Common myeloid progenitor, CD34-positive (primary cell): ENCODE measurements around the gene ARHGAP22.

Source experiments
- CTCF ChIA-PET: fragments of 350-600 bp; sonication (Branson Sonifier 250); formaldehyde crosslinking; loops from one replicate; lab custom pipeline; 2021; ENCODE audit warnings: antibody characterized with exemption; lab: Charles Lee
- POLR2A ChIA-PET: fragments of 350-600 bp; sonication (Branson Sonifier 250); formaldehyde crosslinking; loops from one replicate; lab custom pipeline; 2021; ENCODE audit warnings: antibody characterized with exemption; lab: Charles Lee
- DNase-seq, 3 donors: peaks; one replicate each; pipeline versions ENCODE4 v3.0.0 to v3.0.0-alpha.2; 2013
- H3K27ac ChIP-seq, 2 experiments: 1 replicate in 1 of 2; 2 replicates in 1 of 2; pipeline ENCODE4 v1.7.0; 2013; ENCODE audit warnings: inconsistent platforms in 2 of 2, low read length in 2 of 2, mild to moderate bottlenecking in 2 of 2, low read depth in 1 of 2, moderate library complexity in 1 of 2; ENCODE audit not compliant: severe bottlenecking in 2 of 2, insufficient read depth in 1 of 2, poor library complexity in 1 of 2
- H3K27me3 ChIP-seq, 5 experiments: replicated peaks in 2 of 5; 1 replicate in 3 of 5; 2 replicates in 2 of 5; pipeline versions ENCODE4 v1.6.1 to v1.7.0; 2013; ENCODE audit warnings: low read length in 4 of 5, mild to moderate bottlenecking in 2 of 5, moderate library complexity in 2 of 5, inconsistent platforms in 1 of 5; ENCODE audit not compliant: insufficient read depth in 5 of 5, control insufficient read depth in 4 of 5
- H3K36me3 ChIP-seq, 4 experiments: 1 replicate in 2 of 4; 2 replicates in 2 of 4; pipeline versions ENCODE4 v1.6.1 to v1.7.0; 2013; ENCODE audit warnings: low read length in 3 of 4, control low read depth in 1 of 4, mild to moderate bottlenecking in 1 of 4; ENCODE audit not compliant: control insufficient read depth in 4 of 4, insufficient read depth in 4 of 4
- H3K4me1 ChIP-seq, 4 experiments: 1 replicate in 3 of 4; 2 replicates in 1 of 4; pipeline versions ENCODE4 v1.6.1 to v1.7.1; 2013; ENCODE audit warnings: low read length in 3 of 4, mild to moderate bottlenecking in 3 of 4, control low read depth in 1 of 4, inconsistent platforms in 1 of 4, moderate library complexity in 1 of 4; ENCODE audit not compliant: control insufficient read depth in 4 of 4, insufficient read depth in 4 of 4; ENCODE audit errors: control extremely low read depth in 1 of 4
- H3K4me3 ChIP-seq, 7 experiments: 1 replicate in 4 of 7; 2 replicates in 3 of 7; pipeline versions ENCODE4 v1.5.1 to v1.7.0; 2013; ENCODE audit warnings: mild to moderate bottlenecking in 7 of 7, low read length in 6 of 7, moderate library complexity in 6 of 7, inconsistent platforms in 2 of 7, low read depth in 2 of 7, control low read depth in 1 of 7; ENCODE audit not compliant: insufficient read depth in 4 of 7, control insufficient read depth in 1 of 7; ENCODE audit errors: extremely low read depth in 1 of 7
- H3K9me3 ChIP-seq, 5 experiments: 1 replicate in 4 of 5; 2 replicates in 1 of 5; pipeline versions ENCODE4 v1.6.1 to v1.7.1; 2013; ENCODE audit warnings: low read length in 4 of 5, mild to moderate bottlenecking in 2 of 5, inconsistent platforms in 1 of 5, low read depth in 1 of 5, moderate library complexity in 1 of 5; ENCODE audit not compliant: control insufficient read depth in 4 of 5, insufficient read depth in 2 of 5; ENCODE audit errors: control extremely low read depth in 1 of 5
- WGBS: methylation state at CpG from one replicate; pipeline ENCODE4 v1.1.5; 2013; ENCODE audit not compliant: insufficient coverage; 5-methylcytosine and 5-hydroxymethylcytosine counted together

ARHGAP22 gene

DNA sequence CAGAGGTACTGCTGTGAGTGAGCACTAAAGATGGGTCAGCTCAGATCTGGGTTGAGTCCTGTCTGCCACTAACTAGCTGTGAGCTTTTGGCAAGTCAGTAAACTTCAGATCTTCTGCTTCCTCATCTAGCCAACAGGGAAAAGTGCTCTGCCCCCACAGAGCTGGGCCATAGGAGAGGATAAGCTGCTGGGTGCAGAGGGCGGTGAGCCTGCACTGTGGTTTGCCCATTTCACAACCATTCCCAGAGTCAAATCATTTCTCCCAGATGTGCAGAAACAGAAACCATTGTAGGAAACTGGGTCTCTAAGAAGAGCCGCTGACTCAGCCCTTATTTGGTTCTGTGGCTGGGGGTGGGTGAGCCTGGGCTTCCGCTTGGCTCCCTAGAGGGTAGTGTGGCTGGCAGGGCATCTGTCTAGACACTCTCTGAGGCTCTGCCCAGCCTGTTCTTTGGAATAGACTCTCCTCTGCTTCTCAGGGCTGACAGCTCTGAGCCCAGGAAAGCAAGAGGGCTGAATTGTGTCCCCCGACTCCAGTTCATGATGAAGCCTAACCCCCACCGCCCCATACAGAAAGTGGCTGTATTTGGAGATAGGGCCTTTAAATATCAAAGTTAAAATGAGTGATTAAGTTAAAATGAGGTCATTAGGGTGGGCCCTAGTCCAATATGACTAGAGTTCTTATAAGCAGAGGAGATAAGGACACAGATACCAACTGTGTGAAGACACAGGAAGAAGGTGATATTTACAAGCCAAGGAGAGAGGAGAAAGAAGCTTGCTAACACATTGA lies 29.5 kb upstream of the ARHGAP22 start:
- H3K27me3 ChIP-seq, result no peaks in the 10 kb centered on the region
- ChIA-PET POLR2A (no interaction called here), CTCF (interaction anchor here (0.7 to 5.9 kb wide), 11 partner anchors 9 to 272 kb away, joined by 3 to 44 read pairs (median 4); no protein-coding TSS in a partner anchor)
- peak overlapping the region in 1 of 2 experiments; percentile 60 for H3K27ac ChIP-seq
- peak overlapping the region in 3 of 7 experiments; percentile 8 to 39 (median 14) for H3K4me3 ChIP-seq
- no peaks in the 10 kb centered on the region for H3K36me3 ChIP-seq
- DNase-seq, result peak; percentile 87 to 93 (median 92)
- no peaks in the 10 kb centered on the region for H3K9me3 ChIP-seq
- WGBS, result 5% methylated on average over 4 of the region's 5 CpGs
- H3K4me1 ChIP-seq, result peaks cover 8 to 58% (median 44%) of the 10 kb centered on the region in 4 experiments

DNA sequence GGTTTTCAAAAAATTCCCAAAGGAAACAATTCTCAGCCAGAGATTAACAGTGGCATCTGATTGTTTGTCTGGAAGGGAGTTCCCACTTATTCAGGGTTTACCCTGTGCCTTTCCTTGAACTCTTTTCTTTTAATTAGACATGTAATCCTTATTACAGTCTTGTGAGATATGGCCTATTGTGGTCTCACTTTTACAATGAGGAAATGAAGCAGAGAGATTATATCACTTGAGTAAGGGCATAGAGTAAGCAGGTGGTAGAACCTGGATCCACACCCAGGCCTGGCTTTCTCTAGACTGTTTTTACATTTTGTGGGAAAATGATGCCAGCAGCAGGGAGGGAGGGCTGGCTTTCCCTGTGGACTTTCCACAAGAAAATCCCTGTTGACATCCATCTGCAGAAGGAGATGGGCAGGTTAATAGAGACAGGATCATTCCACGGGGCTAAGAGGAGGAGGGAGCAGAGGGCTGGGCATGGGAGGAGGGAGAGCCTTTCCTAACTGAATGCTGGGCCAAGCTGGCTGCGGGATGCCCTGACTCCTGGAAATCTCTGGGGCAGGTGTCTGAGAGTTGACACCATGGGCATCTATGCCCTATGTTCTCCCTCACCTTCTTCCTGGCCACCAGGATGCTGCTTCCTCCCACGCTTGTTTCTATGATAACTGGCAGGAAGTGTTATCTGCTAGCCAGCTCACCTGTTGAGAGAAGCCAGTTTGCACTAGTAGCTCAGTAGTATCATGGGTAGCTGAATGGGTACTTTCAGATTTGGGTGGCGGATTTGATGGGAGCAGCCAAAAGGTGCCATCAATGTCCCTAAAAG lies 28.7 kb upstream of the ARHGAP22 start:
- WGBS, result 93% methylated on average over 2 of the region's 4 CpGs
- POLR2A ChIA-PET, result no interaction called here

DNA sequence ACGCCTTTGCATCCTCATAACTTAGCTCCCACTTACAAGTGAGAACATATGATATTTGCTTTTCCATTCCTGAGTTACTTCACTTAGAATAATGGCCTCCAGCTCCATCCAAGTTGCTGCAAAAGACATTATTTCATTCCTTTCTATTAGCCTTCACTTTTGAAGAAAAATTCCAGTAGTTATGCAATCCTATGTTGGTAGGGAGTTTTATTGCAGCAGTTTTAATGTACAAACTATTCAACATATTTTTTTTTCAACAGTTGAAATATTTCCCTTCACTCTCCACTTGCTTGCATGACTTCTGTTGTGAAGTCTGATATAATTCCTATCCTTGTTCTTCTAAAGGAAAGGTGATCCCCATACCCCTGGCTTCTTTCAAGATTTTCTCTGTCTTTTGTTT lies 27.3 kb upstream of the ARHGAP22 start:
- peaks cover 8 to 46% (median 36%) of the 10 kb centered on the region in 4 experiments for H3K4me1 ChIP-seq
- ChIA-PET CTCF (interaction anchor here (1.6 to 5.9 kb wide), 4 partner anchors 7 to 25 kb away, joined by 4 to 44 read pairs (median 28); no protein-coding TSS in a partner anchor), POLR2A (no interaction called here)
- no peak overlapping the region for H3K4me3 ChIP-seq
- DNase-seq, result no peak
- H3K9me3 ChIP-seq, result peaks cover 0 to 2% (median 0%) of the 10 kb centered on the region in 5 experiments
- H3K36me3 ChIP-seq, result no peaks in the 10 kb centered on the region
- no peak overlapping the region for H3K27ac ChIP-seq
- WGBS, result 100% methylated on average over 1 of the region's 1 CpG
- H3K27me3 ChIP-seq, result no peaks in the 10 kb centered on the region

More for the DNA sequence above, 28.7 kb upstream of the ARHGAP22 start:
- Histone ChIP-seq H3K9me3 (peaks cover 0 to 2% (median 0%) of the 10 kb centered on the region in 5 experiments), H3K4me1 (peaks cover 8 to 50% (median 37%) of the 10 kb centered on the region in 4 experiments), H3K36me3 (no peaks in the 10 kb centered on the region), H3K27me3 (no peaks in the 10 kb centered on the region), H3K27ac (no peak overlapping the region), H3K4me3 (peak overlapping the region in 2 of 7 experiments; percentile 4 to 8)
- CTCF ChIA-PET, result interaction anchor here (0.7 to 5.9 kb wide), 10 partner anchors 9 to 271 kb away, joined by 3 to 44 read pairs (median 4); no protein-coding TSS in a partner anchor
- peak in 1 of 3 donors; percentile 44 for DNase-seq

DNA sequence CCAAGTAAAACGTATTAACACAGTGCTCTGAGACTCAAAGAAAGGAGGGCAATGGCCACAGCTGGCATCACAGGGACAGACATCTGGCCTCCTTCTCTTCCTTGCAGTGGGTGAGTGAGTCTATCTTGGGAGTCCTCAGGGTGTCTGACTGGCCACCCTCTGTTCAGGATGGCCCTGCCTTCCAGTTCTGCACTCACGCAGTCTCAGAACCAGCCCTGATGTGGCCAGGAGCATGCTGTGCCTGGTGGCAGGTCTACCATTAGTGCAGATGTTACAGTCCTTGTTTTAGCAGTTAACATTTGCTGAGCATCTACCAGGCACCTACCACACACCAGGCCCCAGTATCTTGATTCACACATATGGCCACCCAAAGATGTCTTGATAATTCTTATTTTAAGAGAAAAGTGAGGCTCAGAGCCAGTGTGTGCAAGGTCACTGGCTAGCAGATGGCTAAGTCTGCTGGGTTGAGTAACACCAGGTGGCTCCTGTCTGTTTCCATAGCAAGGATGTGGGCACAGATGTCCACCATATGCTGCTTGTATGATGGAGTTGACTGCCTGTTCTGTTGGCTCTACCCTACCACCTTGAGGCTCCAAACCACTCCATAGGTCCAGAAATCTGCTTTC lies 23.2 kb upstream of the ARHGAP22 start:
- no peaks in the 10 kb centered on the region for H3K36me3 ChIP-seq
- WGBS, result 100% methylated on average over 2 of the region's 2 CpGs
- ChIA-PET CTCF (interaction anchor here (1.9 to 6.2 kb wide), 2 partner anchors 13 to 19 kb away, joined by 6 to 79 read pairs; partner anchors contain the start of gene ARHGAP22), POLR2A (no interaction called here)
- H3K9me3 ChIP-seq, result peaks cover 0 to 2% (median 0%) of the 10 kb centered on the region in 5 experiments
- DNase-seq, result peak in 2 of 3 donors; percentile 46 to 61
- H3K27ac ChIP-seq, result no peak overlapping the region
- H3K4me3 ChIP-seq, result no peak overlapping the region
- no peaks in the 10 kb centered on the region for H3K27me3 ChIP-seq
- peaks cover 0 to 18% (median 13%) of the 10 kb centered on the region in 4 experiments for H3K4me1 ChIP-seq

DNA sequence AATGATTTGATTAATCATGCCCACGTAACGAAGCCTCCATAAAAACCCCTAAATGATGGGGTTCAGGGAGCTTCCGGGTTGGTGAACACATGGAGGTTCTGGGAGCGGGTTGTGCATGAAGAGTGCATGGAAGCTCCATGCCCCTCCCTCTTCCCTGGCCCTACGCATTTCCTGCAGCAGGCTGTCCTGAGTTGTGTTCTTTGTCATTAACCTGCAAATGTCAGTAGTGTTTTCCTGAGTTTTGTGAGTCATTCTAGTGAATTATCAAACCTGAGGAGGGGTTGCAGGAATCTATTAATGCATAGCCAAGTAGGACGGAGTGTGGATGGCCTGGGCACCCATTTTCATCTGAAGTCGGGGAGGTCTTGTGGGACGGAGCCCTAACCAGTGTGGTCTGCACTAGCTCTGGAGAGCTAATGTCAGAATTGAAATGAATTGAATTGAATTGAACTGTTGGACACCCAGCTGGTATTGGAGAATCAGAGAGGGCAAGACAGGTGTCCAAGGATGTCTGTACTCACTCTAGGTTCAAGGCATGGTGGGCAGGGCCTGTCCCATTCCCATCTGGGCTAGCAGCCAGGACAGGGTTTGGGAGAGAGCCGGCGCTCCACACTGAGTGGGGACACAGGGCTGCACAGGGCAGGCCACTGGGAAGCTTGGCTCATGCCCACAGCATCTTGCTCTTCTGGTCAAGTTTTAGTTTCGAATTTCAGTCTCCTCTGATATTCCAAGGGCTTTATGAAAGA lies 22.3 kb upstream of the ARHGAP22 start:
- Histone ChIP-seq H3K27ac (no peak overlapping the region), H3K36me3 (no peaks in the 10 kb centered on the region), H3K27me3 (no peaks in the 10 kb centered on the region), H3K9me3 (peaks cover 0 to 2% (median 0%) of the 10 kb centered on the region in 5 experiments), H3K4me1 (peaks cover 0 to 14% (median 10%) of the 10 kb centered on the region in 4 experiments), H3K4me3 (no peak overlapping the region)
- no peak for DNase-seq
- CTCF ChIA-PET, result interaction anchor here (1.0 to 6.2 kb wide), 5 partner anchors 10 to 77 kb away, joined by 3 to 79 read pairs (median 5); partner anchors contain the start of gene ARHGAP22
- POLR2A ChIA-PET, result no interaction called here
- WGBS, result 100% methylated on average over 10 of the region's 11 CpGs

DNA sequence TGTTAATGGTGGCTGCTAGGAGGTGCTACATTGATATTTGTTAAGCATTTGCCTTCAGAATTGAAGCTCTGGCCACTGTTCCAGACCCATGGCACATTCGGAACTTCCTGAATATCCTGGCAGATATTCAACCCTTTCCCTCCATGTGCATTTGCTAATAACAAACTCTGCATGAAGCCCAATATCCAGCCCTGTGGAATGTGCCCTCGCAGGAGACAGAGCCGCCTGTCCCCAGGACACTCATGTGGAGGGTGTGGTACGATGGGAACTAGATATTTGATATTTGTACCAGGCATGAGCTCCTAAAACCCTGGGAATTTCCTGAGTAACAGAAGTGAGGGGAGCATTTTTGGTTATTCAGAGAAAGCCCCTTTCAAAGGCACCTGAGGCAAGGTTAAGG lies 21.6 kb upstream of the ARHGAP22 start:
- Histone ChIP-seq H3K4me1 (peaks cover 0 to 14% (median 10%) of the 10 kb centered on the region in 4 experiments), H3K27ac (no peak overlapping the region), H3K27me3 (no peaks in the 10 kb centered on the region), H3K9me3 (peaks cover 0 to 4% (median 0%) of the 10 kb centered on the region in 5 experiments), H3K4me3 (no peak overlapping the region), H3K36me3 (no peaks in the 10 kb centered on the region)
- WGBS, result 97% methylated on average over 4 of the region's 4 CpGs
- CTCF ChIA-PET, result interaction anchor here (1.0 to 6.2 kb wide), 5 partner anchors 10 to 76 kb away, joined by 3 to 79 read pairs (median 5); partner anchors contain the start of gene ARHGAP22
- no peak for DNase-seq
- POLR2A ChIA-PET, result no interaction called here
